ENCODE measurements around the gene DPP7.
"Not testable (repeated sequence)": the region's sequence is repeated elsewhere in the genome, so short reads cannot be mapped to it uniquely, and the experiment has no call there.

DPP7 gene

DNA sequence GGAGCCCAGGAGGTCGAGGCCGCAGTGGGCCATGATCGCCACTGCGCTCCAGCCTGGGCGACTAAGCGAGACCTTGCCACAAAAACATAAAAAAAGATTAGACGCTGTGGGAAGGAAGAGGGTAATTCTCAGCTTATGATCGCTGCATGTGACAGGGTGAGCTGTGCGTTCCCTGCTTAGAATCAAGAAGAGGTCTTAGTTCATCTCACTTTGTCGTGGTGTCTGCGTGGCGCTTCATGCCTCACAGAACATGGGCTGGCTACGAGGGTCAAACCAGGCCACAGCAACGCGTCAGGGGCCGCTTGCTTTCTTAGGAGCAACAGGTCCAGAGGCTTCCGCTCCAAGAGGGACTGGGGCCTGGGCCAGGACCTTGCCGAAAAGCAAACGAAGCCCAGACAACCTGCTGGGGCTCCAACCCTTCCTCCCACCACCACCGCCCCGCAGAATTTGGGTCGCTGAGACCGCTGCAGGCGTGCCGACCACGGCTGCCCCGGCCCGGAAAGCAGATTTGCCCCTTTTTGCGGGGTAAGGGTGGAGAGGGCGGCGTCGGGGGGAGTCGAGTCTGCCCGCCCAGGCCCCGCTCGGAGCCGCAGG lies 14.4 kb upstream of the DPP7 start:
- no peak for DNase-seq

DNA sequence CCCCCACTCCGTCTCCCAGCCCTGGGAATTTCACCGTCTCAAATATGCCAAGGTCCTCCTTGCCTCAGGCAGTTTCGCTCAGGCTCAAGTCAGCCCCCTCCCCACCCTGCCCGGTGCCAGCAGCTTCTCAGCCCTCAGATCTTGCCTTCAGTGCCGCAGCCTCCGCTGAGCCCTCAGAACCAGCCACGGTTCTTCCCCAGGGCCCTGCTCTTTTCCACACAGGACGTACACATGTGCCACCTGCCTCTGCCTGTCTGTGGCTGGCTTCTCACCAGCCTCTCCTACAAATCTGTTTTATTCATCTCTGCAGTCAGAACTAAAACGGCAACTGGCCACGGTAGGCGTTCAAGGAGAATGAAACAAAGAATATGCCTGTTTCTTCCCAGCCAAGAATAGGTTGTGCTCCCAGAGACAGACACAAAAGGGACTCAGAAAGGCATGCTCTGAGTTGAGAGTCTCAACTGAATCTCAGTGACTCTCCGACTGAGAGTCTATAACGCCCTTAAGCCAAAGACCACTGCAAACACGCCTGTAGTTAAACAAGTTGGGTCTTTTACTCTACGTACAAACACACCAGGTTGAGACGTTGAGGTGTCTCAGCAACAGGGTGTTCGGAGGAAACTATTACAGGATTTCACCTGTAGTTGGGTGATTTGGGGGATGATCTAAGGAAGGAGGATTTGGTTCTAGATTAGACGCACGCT lies 13.8 kb upstream of the DPP7 start:
- DNase-seq, result no peak

GRCh38 chr9:137127301-137128157 lies 13.0 kb upstream of the DPP7 start:
- DNase-seq, result peak; percentile 34

GRCh38 chr9:137126786-137127185 lies 12.3 kb upstream of the DPP7 start:
- DNase-seq, result no peak

DNA sequence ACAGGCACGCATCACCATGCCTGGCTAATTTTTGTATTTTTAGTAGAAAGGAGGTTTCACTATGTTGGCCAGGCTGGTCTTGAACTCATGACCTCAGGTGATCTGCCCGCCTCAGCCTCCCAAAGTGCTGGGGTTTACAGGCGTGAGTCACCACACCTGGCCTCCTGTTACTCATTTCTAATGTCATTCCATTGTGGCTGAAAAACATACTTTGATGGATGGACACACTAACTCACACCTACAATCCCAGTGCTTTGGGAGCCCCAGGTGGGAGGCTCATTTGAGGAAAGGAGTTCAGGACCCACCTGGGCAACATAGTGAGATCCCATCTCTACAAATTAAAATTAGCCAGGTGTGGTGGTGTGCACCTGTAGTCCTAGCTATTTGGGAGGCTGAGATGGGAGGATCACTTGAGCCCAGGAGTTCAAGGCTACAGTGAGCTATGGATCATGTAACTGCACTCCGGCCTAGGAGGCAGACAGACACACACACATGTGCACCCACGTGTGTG lies 9.5 kb upstream of the DPP7 start:
- not testable (repeated sequence) for DNase-seq

DNA sequence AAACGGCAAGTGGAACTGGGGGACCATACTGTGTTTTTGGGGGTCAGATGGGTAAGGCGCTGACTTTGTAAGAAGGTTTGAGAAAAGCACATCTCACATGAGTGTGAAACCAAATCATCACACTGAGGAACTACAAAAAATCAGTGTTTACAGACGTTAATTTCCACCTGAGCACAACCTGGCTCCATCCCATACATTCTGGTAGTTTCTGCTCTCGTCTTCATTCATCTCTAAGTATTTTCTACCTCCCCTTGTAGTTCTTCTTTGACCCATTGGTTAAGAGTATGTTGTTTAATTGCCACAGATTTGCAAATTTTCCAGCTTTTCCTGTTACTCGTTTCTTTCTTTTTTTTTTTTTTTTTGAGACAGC lies 8.9 kb upstream of the DPP7 start:
- DNase-seq, result no peak

- DNase-seq, result not testable (repeated sequence)
Observed at GRCh38 chr9:137122796-137123467, 8.4 kb upstream of the DPP7 start.

DNA sequence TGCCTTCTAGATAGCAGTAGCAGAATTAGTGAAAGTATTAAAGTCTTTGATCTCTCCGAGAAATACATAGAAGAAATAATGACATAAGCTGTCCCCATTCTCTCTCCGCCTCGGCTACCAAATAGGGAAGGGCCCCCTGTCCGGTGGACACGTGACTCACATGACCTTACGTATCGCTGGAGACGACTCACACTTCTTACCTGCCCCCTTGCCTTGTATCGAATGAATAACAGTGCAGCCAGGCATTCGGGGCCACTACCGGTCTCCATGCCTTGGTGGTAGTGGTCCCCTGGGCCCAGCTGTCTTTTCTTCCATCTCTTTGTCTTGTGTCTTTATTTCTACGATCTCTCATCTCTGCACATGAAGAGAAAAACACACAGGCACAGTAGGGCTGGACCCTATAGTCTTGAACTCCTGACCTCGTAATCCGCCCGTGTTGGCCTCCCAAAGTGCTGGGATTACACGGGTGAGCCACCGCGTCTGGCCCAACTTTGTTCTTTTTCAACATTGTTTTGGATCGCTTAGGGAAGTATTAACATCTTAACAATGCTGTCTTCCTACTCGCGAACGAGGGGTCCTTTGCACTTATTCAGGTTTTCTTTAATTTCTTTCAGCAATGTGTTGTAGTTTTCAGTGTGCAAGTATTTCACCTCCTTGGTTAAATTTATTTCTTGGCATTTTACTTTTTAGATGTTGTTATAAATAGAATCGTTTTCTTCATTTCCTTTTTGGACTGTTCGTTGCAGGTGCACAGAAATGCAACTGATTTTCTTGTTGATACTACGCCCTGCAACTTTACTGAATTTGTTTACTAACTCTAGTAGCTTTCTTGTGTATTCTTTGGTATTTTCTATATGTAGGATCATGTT lies 7.6 kb upstream of the DPP7 start:
- not testable (repeated sequence) for DNase-seq

- DNase-seq, result not testable (repeated sequence)
Observed at GRCh38 chr9:137118092-137118603, 3.6 kb upstream of the DPP7 start.

GRCh38 chr9:137117269-137117731 lies 2.8 kb upstream of the DPP7 start:
- no peak for DNase-seq

- no peak for DNase-seq
Observed at GRCh38 chr9:137116728-137117127, 2.2 kb upstream of the DPP7 start.

DNA sequence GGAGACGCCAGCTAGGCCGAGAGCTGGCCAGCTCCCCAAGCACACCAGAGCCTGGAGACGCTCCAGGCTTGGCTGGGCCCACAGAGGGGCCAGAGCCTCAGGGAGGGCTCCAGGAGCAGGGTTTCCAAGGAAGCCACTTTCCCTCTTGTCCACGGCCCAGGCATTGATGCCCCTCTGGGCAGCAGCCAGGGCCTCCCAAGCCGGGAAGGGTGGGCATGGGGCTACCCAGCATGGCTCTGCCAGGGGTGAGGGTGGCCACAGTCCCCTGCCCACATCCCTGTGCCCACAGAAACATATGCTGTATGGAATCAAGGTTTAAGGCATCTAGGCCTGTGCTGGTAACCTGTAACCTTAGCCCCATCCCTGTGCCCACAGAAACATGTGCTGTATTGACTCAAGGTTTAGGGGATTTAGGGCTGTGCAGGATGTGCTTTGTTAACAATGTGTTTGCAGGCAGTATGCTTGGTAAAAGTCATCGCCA lies 1.5 kb upstream of the DPP7 start:
- DNase-seq, result no peak

DNA sequence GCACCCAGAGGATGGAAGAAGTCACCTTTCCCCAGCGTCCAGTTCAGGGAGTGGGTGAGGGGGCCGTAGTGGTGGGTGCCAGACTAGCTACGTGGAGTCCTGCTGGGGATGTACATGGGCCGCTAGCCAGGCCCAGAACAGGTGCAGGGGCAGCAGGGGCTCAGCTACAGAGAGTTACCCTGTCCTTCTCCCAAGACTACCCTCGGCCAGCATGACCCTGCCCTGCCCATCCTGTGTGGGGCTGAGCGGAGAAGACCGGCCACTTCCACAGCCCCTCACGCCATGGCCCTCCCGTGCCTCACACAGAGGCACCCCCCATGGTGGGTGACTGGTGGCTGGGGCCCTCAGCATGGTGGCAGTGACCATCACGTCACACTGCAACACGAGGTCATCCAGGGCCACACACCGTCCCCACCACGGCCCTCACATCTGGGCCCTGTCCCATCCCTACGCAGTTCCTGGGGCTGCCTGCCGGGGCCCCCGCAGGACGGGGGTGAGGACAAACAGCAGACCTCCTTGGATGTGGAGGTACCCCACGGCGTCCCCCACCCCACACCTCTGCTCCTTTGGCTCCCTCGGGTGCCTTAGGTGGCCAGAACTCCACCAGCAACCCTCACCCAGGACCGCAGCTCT lies 977 bp upstream of the DPP7 start:
- DNase-seq, result no peak

DNA sequence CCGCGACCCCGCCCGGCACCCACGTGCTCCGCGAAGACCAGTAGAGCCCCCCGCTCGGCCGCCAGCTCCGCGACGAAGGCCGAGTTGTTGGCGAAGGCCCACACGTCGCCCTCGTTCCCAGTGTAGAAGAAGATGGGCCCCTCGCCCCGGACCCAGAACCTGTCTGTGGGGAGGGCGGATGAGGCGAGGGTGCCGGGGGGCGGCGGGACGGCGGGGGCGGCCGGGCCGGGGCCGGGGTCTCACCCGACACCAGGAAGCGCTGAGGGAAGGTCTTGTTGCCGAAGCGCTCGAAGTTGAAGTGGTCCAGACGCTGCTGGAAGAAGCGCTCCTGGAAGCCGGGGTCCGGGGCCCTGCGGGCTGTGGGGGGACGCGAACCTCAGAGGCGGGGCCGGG lies 317 bp downstream of the DPP7 start:
- no peak for DNase-seq

- DNase-seq, result peak; percentile 23
Observed at GRCh38 chr9:137113385-137114159, 961 bp downstream of the DPP7 start.

GRCh38 chr9:137112564-137113384 lies 1.8 kb downstream of the DPP7 start:
- no peak for DNase-seq

GRCh38 chr9:137111788-137112563 lies 2.6 kb downstream of the DPP7 start:
- DNase-seq, result no peak

All from CD4-positive, alpha-beta T cell treated with Interleukin-4 for 4 hours (primary cell).